ENCODE data around the gene SLC41A3.
"Not testable (repeated sequence)": the region's sequence is repeated elsewhere in the genome, so short reads cannot be mapped to it uniquely, and the experiment has no call there.

SLC41A3 gene

DNA sequence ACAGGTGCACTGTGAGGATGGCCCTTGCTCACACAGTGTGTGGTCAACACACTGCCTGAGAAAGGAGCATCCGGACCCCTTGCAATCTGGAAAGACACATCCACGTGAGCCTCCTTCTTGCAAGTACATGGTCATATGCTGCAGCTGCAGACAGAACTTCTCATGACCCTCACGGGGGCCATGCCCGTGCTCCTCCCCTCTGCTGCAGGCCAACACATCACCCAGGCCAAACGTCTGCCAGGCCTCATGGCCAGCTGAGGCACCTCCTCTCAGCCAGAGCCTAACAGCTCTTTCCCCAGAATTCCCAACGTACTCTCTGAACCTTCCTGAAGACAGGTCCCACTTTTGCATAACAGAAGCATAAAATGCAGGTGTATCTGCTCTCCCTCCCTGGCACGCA is 25.3 kb downstream of the SLC41A3 start:
- peak in 1 of 10 donors; percentile 49 for DNase-seq
- intact Hi-C loops (cut with DNase I) = no loop called here

DNA sequence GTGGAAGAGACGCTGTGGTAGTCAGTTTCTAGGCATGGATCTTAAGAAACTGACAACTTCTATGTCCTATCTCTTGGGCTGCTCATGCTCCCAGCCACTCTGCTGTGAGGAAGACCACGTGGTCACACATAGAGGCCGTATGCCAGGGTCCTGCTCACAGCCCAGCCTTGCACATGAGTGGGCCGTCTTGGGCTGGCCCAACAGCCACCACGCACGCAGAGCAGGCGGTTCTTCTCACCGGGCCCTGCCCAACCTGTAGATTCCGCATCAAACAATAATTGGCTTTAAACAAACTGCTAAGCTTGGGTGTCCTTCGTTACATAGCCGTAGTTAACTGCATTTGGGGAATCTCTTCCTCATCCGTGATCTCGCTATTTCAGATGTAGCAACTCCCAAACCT is 26.0 kb downstream of the SLC41A3 start:
- DNase-seq = peak in 1 of 10 donors; percentile 52
- intact Hi-C loops (cut with DNase I) = no loop called here

DNA sequence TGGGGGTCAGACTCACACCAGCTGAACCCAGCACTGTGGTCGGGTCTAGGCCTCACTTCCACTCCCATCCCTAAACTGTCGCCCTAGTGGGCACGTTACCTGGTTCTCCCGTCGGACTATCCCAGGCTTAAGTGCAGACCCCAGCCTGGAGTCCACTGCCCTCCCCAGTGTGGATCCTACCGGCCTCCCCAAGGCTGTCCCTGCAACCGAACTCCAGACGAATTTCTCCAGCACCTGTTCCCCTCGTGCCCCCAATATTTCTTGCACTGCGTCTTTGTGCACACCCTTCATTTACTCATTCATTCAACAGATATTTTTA is 26.5 kb downstream of the SLC41A3 start:
- intact Hi-C loops (cut with DNase I) = no loop called here
- peak in 1 of 10 donors; percentile 58 for DNase-seq

DNA sequence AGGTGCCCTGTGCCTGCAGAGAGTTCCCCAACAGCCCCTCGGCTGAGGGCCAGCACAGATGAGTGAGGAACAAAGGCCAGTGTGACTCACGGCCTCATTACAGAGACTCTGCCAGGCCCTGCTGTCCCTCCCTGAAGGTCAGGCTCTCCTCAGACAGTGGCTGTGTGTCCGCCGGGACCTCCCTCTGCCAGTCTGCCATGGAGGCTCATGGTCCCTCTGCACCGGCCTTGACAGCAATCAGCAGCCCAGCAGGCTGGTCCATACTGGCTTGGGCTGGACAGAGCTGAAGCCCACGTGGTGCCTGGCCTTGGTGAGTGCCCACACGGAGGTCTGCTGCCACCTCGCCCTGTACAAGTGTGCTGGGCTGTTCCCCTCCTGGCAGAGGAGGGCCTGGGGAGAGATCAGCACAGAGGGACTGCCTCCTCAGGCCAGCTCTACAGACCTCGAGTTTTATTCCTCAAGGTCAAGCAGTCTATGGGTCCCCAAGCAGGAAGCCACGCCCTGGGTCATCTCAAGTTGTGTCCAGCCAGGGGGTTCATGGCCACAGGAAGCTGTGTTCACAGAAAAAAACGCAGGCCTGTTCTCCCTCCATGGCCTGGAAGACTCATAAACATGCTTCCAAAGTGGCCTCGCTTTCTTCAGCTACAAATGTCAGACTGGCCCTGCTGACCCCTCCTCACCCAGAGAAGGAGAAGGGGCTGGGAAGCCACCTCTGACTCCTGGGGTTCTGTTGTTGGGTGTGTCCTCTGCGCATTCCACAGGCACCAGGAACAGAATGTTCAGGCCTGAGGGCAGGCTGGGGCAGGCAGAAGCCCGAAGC is 27.0 kb downstream of the SLC41A3 start:
- intact Hi-C loops (cut with DNase I) = no loop called here
- DNase-seq = peak in 5 of 10 donors; percentile 16 to 89 (median 47)

DNA sequence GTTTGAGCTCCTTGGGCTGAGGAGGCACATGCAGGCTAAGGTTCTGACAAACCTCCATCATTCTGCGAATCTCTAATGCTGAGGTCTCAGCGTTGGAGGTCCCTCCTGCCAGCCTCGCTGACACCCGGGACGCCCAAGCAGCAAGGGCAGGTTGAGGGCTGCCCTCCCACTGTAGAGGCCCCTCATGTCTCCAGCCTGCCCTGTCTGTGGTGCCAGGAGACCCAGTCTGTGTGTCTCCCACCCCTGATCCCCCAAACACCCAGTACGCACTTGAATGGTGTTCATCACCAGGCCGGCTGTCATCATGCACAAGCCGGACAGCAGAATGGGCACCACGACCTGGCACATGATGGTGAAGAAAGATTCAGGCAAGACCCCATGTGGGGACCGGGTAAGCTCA is 27.8 kb downstream of the SLC41A3 start:
- intact Hi-C loops (cut with DNase I) = no loop called here
- DNase-seq = peak in 1 of 10 donors; percentile 63

DNA sequence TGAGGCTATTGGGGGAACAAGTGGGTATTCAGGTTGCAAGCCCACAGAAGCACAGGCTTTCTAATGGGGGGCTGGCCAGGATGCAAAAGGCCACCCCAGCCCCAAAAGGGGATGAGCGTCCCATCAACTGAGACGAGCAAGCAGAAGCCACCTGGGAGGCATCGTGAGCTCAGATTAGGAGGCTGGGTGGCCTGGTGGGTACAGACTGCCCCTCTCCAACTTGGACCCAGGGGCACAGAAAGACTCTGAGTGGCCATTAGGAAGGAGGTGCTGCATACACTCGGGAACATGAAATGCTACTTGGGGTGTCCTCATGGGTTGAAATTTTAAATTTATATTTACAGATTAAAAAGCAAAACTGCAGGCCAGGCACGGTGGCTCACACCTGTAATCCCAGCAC is 29.1 kb downstream of the SLC41A3 start:
- peak in 1 of 10 donors; percentile 56 for DNase-seq

DNA sequence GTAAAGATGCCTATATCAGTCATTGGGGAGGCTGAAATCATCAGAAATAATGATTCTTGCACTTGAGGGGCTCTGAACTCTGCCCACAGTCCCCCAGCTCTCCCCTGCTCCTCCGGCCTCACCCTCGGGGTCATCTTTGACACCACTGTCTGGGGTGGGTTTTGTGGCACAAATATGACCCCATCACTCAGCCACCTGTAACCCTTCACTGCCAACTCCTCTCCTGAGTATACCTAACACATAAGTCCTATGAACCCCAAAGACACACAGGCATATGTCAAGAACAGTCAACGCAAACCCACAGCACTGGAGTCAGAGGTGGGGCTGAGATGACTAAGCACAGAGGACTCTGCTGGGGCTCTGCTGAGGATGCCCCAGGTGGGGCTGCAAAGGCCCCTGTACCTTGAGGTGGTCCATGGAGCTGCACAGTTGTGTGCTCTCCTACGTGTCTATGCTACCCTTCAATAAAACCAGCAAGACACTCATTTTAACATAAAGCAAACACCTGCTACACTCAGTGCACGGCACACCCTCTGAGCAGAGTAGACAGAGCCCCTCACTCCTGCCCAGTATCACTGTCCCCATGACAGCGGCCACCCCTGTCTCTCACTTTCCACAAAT is 29.9 kb downstream of the SLC41A3 start:
- DNase-seq = peak in 1 of 10 donors; percentile 48
- intact Hi-C loops (cut with DNase I) = no loop called here

More for the DNA sequence above, 29.1 kb downstream of the SLC41A3 start:
- intact Hi-C loops (cut with DNase I) = no loop called here

DNA sequence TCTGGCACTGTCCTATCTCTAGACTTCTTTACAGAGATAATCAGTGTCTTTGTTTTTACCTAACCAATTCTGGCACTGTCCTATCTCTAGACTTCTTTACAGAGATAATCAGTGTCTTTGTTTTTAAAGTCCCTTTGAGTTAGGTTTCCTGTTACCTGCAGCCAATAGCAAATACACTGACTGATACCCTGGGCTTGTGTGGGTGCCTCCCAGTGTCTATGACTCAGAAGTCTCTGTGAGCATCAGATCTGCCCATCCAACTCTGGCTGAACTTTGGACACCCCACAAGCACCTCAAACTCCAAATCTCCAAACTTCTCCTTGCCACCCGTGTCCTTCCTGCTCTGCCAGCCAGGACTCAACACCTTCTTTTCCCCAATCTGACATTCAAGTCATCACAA is 30.4 kb downstream of the SLC41A3 start:
- intact Hi-C loops (cut with DNase I) = no loop called here
- no peak for DNase-seq

DNA sequence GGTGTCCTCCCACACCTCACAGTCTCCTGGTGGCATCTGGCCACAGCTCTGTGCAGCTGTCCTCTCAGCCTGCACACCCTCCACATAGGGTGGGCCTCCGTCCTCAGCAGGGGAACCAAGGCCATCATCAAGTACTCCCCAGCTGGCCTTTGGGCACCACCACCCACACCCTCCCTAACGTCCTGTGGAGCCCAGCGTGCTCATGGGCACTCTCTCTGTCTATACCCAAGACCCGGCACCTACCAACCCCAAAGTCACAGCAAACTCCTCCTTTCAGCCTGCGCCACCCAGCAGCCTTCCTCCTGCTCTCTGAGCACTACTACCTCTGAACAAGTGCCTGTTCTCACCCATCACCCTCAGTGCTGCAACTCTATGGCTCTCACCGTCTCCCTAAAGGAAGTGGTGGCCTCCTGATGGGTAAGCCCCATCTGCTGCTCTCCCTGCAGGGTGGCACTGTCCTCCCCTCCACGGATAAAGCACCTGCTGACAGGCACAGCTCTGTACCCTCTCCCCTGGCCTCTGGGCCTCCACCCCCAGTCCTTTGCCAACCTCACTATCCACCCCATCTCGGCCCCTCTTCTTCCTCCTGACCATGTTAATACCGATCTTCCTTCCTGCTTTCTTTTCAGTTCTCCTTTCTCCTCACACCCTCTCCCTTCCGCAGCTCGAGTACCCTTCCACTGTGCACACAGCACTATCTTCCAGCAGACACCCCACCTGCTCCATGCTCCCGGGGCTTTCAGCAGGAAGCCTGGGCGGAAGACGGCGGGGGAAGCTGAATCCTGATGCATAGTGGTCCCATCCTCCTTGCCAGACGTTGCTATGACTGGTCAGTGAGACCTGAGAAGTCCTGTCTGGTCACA is 31.5 kb downstream of the SLC41A3 start:
- intact Hi-C loops (cut with DNase I) = no loop called here
- DNase-seq = peak in 1 of 10 donors; percentile 38

DNA sequence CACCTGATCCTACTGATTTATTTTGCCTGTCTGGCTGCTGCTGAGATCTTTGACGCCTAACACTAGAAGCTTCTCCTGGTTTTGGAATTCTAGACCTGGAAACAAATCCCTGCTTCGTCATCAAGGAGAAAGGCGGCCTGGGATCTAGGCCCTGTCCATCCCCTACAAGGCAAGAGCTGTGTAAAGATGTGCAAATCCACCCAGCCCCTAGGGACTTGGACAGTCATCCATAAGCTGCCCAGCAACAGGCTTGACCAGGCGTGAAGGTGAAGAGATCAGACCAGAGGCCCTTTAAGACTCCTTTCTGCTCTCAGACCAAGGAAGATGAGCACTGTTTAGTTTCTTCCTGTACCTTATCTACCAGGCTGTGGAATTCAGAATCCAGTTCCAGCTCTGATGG is 32.2 kb downstream of the SLC41A3 start:
- intact Hi-C loops (cut with DNase I) = no loop called here
- no peak for DNase-seq

DNA sequence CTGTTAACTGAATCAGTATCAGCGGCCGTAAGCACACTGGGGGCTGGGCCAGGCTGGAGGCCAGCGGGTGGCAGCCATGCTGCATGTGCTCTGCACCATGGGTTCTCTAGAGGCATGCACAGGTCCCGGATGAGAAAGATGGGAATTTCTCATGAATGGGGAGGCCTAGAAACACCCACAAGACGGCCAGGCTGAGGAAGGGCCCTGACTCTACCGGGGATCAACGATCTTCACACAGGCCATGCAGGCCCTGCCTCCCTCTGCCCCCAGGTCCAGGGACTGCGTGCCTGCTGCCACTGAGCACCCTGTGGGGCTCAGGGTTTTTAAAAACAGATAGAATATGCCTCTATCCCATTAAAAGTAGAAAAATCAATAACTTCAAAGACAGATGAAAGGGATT is 32.7 kb downstream of the SLC41A3 start:
- intact Hi-C loops (cut with DNase I) = no loop called here
- no peak for DNase-seq

DNA sequence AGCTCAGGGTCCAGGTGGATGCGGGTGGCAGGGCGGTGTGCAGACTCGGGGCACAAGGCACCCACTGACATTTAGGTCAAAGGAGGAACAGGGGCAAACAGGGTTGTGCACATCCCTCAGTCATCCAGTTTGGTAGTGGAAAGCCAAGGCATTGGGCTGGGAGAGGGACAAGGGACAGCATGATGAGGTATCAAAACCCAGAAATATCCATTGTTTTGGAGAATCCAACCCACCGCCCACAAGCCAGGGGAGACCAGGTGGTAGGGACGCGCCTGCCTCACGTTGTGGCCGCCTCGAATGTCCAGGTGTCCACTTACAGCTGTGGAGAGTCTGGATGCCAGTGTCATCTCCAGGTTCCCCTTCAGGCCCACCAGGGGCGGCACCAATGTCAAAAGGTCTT is 33.3 kb downstream of the SLC41A3 start:
- DNase-seq = no peak

DNA sequence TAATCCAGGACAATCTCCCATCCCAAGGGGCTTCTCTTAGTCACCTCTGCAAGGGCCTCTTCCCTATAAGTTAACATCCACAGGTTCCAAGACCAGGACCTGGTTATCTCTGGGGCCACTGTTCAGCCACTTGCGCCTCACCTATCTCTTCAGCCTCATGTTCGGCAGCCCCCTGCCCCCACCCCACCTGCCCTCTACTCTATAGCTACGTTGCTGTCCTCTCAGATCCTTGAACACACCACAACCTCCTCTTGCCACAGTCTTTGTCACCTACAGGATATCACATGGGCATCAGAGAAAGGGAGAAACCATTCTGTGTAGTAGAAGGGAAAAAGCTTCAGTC is 33.9 kb downstream of the SLC41A3 start:
- intact Hi-C loops (cut with DNase I) = no loop called here
- DNase-seq = no peak

More for the DNA sequence above, 33.3 kb downstream of the SLC41A3 start:
- intact Hi-C loops (cut with DNase I) = no loop called here

DNA sequence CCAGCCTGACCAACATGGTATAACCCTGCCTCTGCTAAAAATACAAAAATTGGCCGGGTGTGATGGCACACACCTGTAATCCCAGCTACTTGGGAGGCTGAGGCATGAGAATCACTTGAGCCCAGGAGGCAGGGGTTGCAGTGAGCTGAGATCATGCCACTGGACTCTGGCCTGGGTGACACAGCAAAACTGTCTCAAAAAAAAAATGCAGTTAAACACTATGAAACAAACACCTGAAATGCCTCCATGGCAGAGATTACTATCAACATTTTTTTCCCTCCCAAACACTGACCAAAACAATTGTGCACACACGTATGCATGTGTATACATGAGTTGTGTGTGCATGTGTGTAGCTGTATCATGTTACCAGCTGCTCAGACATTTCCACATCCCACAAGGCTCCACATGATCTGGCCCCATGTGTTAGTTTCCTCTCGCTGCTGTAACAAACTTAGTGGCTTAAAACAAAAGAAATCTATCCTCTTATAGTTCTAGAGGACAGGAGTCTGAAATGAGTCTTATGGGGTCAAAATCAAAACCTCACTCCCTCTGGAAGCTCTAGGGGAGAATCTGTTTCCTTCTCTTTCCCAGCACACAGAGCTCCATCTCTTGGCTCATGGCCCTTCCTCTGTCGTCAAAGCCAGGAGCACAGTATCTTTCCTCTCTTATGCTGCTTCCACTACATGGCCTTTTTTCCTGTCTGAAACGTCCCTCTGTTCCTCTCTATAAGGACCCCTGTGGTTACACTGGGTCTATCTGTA is 34.5 kb downstream of the SLC41A3 start:
- intact Hi-C loops (cut with DNase I) = no loop called here
- DNase-seq = no peak

DNA sequence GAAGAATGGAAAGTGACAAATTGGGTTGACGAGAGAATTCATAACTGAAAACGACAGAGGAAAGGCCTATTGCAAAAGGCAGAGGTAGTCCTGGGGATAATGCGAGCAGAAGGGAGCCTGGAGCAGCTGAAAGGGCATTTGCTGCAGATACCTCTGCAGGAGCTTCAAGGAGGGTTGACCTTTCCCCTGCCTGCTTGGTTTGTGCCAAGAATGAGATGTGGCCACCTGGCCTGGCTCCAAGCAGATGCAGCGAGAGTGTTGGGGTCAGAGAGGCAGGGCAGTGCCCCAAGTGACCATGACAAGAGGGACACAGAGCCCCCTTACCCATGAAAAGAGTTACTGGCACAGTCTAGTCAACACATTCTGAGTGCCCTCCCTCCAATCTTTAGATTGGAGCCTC is 43.5 kb downstream of the SLC41A3 start:
- intact Hi-C loops (cut with DNase I) = no loop called here
- DNase-seq = no peak

DNA sequence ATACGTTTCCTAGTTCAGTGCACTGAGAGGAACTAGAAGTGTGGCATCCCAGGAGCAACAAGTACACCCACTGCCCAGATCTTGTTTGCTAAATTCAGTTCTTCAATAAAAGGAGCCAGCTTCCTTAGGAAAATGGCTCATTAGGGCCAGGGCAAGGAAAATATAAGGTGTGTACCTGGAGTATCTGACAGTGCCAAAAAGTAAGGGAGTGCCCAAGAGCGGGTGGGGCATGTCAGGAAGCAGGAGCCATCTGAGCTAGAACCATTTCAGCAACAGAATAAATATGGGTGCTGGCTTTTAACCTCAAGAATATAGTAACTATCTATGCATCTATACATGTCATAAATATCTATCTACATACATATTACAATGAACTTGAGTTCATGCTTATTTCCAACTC is 44.1 kb downstream of the SLC41A3 start:
- DNase-seq = no peak
- intact Hi-C loops (cut with DNase I) = no loop called here

DNA sequence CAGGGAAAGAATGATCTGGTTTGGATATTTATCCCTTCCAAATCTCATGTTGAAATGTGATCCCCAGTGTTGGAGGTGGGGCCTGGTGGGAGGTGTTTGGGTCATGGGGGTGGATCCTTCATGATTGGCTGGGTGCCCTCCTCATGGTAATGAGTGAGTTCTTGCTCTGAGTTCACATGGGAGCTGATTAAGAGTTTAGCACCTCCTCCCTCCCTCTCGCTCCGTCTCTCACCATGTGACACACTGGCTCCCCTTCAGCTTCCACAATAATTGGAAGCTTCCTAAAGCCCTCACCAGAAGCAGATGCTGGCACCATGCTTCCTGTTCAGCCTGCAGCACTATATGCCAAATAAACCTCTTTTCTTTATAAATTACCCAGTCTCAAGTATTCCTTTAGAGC is 45.1 kb downstream of the SLC41A3 start:
- DNase-seq; intact Hi-C loops (cut with DNase I): not testable (repeated sequence)

DNA sequence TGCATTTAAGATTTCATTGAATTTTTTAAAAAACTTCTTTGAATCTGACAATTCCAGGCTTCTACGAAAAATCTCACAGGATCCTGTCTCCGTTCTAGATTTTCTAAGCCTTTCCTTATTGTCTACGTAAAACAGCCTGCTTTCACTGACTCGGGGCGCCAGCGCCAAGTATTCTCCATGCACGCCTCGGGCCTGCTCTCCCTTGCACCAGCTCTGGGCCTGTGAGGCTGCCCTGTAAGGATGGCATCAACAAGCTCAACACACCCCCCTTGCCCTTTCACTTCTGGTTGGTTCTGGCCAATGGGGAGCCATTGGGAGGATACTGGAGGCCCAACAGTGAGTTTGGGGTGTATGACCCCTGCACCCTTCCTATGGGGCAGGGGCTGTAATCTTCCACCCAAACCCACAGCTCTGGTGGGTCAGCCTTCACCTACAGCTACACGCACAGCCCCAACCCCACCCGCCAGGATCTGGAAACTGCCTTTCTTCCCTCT is 47.8 kb downstream of the SLC41A3 start:
- DNase-seq = no peak
- intact Hi-C loops (cut with DNase I) = no loop called here

DNA sequence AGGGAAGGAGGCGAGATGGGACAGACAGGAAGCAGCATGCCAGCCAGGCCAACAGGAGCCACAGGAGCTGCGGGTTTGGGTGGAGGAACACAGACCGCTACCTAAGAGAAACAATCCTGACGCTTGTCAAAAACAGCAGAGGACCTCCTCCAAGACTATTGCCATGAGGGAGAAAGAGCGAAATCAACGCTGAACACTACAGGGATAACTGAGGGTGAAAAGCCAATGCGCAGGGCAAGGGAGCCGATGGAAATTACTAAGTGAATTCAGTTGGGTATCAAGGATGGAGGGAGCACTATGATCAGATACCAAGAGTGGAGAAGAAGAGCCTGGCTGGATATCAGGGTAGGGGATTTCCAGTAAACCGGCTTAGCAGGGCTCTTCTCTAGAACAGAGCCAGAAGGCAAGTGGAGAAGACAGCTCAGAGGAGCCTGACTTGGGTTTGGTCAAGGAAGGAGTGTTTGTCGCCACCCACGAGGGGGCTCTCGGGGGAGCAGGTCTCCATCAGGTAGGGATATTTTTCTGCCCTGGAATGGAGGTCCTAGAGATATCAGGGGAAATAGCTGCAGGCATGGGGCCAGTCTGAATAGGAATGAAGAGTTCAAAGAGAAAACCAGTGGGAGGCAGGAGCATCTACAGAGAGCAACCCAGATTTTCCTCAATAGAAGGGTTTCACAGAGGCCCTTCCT is 48.4 kb downstream of the SLC41A3 start:
- DNase-seq = no peak
- intact Hi-C loops (cut with DNase I) = no loop called here

Data from posterior cingulate gyrus (tissue), 11 donors.